ENCODE measurements around the gene CXCL10. TPM values are rescaled to one million over a fixed set of nuclear protein-coding genes. Genes with fewer than 3 reads are reported as not detected.
"Not testable (repeated sequence)": the region's sequence is repeated elsewhere in the genome, so short reads cannot be mapped to it uniquely, and the experiment has no call there.

CXCL10 gene
- total RNA-seq, 1 experiment from 2014 or later: 0.29 TPM

GRCh38 chr4:76049860-76050416 is 26.6 kb upstream of the CXCL10 start:
- H3K4me3 ChIP-seq; H3K27ac ChIP-seq; H3K36me3 ChIP-seq; H3K9me3 ChIP-seq (replicated peaks); DNase-seq (ENCODE audit: low read depth in 1 of 2, low spot score in 2 of 2): not testable (repeated sequence)
- Histone ChIP-seq H3K27me3 (replicated peaks) (peaks cover 16% of the 10 kb centered on the region), H3K4me1 (replicated peaks) (peaks cover 20% of the 10 kb centered on the region)

- H3K36me3 ChIP-seq; H3K4me3 ChIP-seq; H3K27ac ChIP-seq; H3K27me3 ChIP-seq (replicated peaks); H3K4me1 ChIP-seq (replicated peaks); DNase-seq (ENCODE audit: low read depth in 1 of 2, low spot score in 2 of 2); H3K9me3 ChIP-seq (replicated peaks): not testable (repeated sequence)
Measured at GRCh38 chr4:76044686-76045085, 21.4 kb upstream of the CXCL10 start.

GRCh38 chr4:76043306-76043705 is 20.0 kb upstream of the CXCL10 start:
- not testable (repeated sequence) for DNase-seq (ENCODE audit: low read depth in 1 of 2, low spot score in 2 of 2); H3K27me3 ChIP-seq (replicated peaks)

GRCh38 chr4:76042241-76042998 is 19.1 kb upstream of the CXCL10 start:
- H3K9me3 ChIP-seq (replicated peaks); H3K27me3 ChIP-seq (replicated peaks); H3K4me1 ChIP-seq (replicated peaks); DNase-seq (ENCODE audit: low read depth in 1 of 2, low spot score in 2 of 2); H3K27ac ChIP-seq; H3K4me3 ChIP-seq; H3K36me3 ChIP-seq: not testable (repeated sequence)

More at GRCh38 chr4:76043306-76043705, 20.0 kb upstream of the CXCL10 start:
- not testable (repeated sequence) for H3K4me1 ChIP-seq (replicated peaks); H3K9me3 ChIP-seq (replicated peaks); H3K36me3 ChIP-seq; H3K4me3 ChIP-seq; H3K27ac ChIP-seq

GRCh38 chr4:76036855-76037254 is 13.6 kb upstream of the CXCL10 start:
- DNase-seq (ENCODE audit: low read depth in 1 of 2, low spot score in 2 of 2): no peak
- no peaks in the 10 kb centered on the region for H3K27me3 ChIP-seq (replicated peaks)
- no peaks in the 10 kb centered on the region for H3K9me3 ChIP-seq (replicated peaks)
- H3K4me3 ChIP-seq: no peak overlapping the region
- no peaks in the 10 kb centered on the region for H3K36me3 ChIP-seq
- no peak overlapping the region for H3K27ac ChIP-seq
- H3K4me1 ChIP-seq (replicated peaks): no peaks in the 10 kb centered on the region

- Histone ChIP-seq H3K27me3 (replicated peaks) (no peaks in the 10 kb centered on the region), H3K4me3 (no peak within 1 kb of the TSS), H3K27ac (no peak within 1 kb of the TSS), H3K36me3 (no peaks in the 10 kb centered on the region), H3K9me3 (replicated peaks) (no peaks in the 10 kb centered on the region), H3K4me1 (replicated peaks) (no peaks in the 10 kb centered on the region)
- no peak for DNase-seq (ENCODE audit: low read depth in 1 of 2, low spot score in 2 of 2)
Measured at GRCh38 chr4:76035799-76036380, 12.6 kb upstream of the CXCL10 start, which contains the start of gene CXCL11. CXCL11 (minus strand) TSS chr4:76036070; CDS start chr4:76035987, 83 bp downstream.

GRCh38 chr4:76035141-76035540 is 11.8 kb upstream of the CXCL10 start:
- Histone ChIP-seq H3K36me3 (no peaks in the 10 kb centered on the region), H3K27ac (no peak overlapping the region)

GRCh38 chr4:76029300-76029699 is 6.0 kb upstream of the CXCL10 start:
- Histone ChIP-seq H3K36me3 (no peaks in the 10 kb centered on the region), H3K4me3 (no peak overlapping the region), H3K4me1 (replicated peaks) (peaks cover 8% of the 10 kb centered on the region), H3K27me3 (replicated peaks) (no peaks in the 10 kb centered on the region; the same call in 1 of the 2 replicates), H3K27ac (no peak overlapping the region), H3K9me3 (replicated peaks) (no peaks in the 10 kb centered on the region)
- no peak for DNase-seq (ENCODE audit: low read depth in 1 of 2, low spot score in 2 of 2)

More at GRCh38 chr4:76035141-76035540, 11.8 kb upstream of the CXCL10 start:
- no peaks in the 10 kb centered on the region for H3K4me1 ChIP-seq (replicated peaks)
- no peaks in the 10 kb centered on the region for H3K27me3 ChIP-seq (replicated peaks)
- no peak for DNase-seq (ENCODE audit: low read depth in 1 of 2, low spot score in 2 of 2)
- no peak overlapping the region for H3K4me3 ChIP-seq
- no peaks in the 10 kb centered on the region for H3K9me3 ChIP-seq (replicated peaks)

GRCh38 chr4:76028350-76028765 is 5.1 kb upstream of the CXCL10 start:
- DNase-seq (ENCODE audit: low read depth in 1 of 2, low spot score in 2 of 2): peak in 1 of 2 experiments; percentile 34
- H3K27me3 ChIP-seq (replicated peaks): no peaks in the 10 kb centered on the region; the same call in 1 of the 2 replicates
- H3K9me3 ChIP-seq (replicated peaks): no peaks in the 10 kb centered on the region
- H3K4me3 ChIP-seq: peak overlapping the region; percentile 14
- no peaks in the 10 kb centered on the region for H3K36me3 ChIP-seq
- peak overlapping the region; percentile 17; the same call in 1 of the 2 replicates for H3K27ac ChIP-seq
- peaks cover 8% of the 10 kb centered on the region for H3K4me1 ChIP-seq (replicated peaks)

- Histone ChIP-seq H3K36me3 (no peaks in the 10 kb centered on the region), H3K9me3 (replicated peaks) (no peaks in the 10 kb centered on the region), H3K4me3 (no peak overlapping the region), H3K27me3 (replicated peaks) (no peaks in the 10 kb centered on the region; the same call in 1 of the 2 replicates), H3K4me1 (replicated peaks) (peaks cover 8% of the 10 kb centered on the region), H3K27ac (no peak overlapping the region)
- DNase-seq (ENCODE audit: low read depth in 1 of 2, low spot score in 2 of 2): no peak
Measured at GRCh38 chr4:76024065-76024464, 768 bp upstream of the CXCL10 start.

GRCh38 chr4:76022677-76023076 is 620 bp downstream of the CXCL10 start:
- Histone ChIP-seq H3K9me3 (replicated peaks) (no peaks in the 10 kb centered on the region), H3K27me3 (replicated peaks) (no peaks in the 10 kb centered on the region)
- no peak for DNase-seq (ENCODE audit: low read depth in 1 of 2, low spot score in 2 of 2)

GRCh38 chr4:76022031-76022430 is 1.3 kb downstream of the CXCL10 start:
- no peaks in the 10 kb centered on the region for H3K36me3 ChIP-seq
- no peaks in the 10 kb centered on the region for H3K27me3 ChIP-seq (replicated peaks)
- H3K9me3 ChIP-seq (replicated peaks): no peaks in the 10 kb centered on the region
- DNase-seq (ENCODE audit: low read depth in 1 of 2, low spot score in 2 of 2): no peak
- H3K4me1 ChIP-seq (replicated peaks): no peaks in the 10 kb centered on the region; the same call in 1 of the 2 replicates
- no peak overlapping the region for H3K4me3 ChIP-seq
- H3K27ac ChIP-seq: no peak overlapping the region

More at GRCh38 chr4:76022677-76023076, 620 bp downstream of the CXCL10 start:
- Histone ChIP-seq H3K4me3 (no peak overlapping the region), H3K4me1 (replicated peaks) (no peaks in the 10 kb centered on the region; the same call in 1 of the 2 replicates), H3K36me3 (no peaks in the 10 kb centered on the region), H3K27ac (no peak overlapping the region)

- H3K9me3 ChIP-seq (replicated peaks): no peaks in the 10 kb centered on the region
- peaks cover 19% of the 10 kb centered on the region for H3K4me1 ChIP-seq (replicated peaks)
- no peak overlapping the region for H3K4me3 ChIP-seq
- no peaks in the 10 kb centered on the region for H3K27me3 ChIP-seq (replicated peaks)
- no peak overlapping the region for H3K27ac ChIP-seq
- DNase-seq (ENCODE audit: low read depth in 1 of 2, low spot score in 2 of 2): no peak
- H3K36me3 ChIP-seq: no peaks in the 10 kb centered on the region
Measured at GRCh38 chr4:76017056-76017686, 6.1 kb downstream of the CXCL10 start.
